Measurements from ENCODE around the gene LCAT. TPM values are rescaled to one million over a fixed set of nuclear protein-coding genes. Genes with fewer than 3 reads are reported as not detected.

Gene LCAT
- total RNA-seq, 1 experiment from 2014 or later, result 14.0 TPM

GRCh38 chr16:67934306-67935100 lies 9.4 kb downstream of the LCAT start:
- H3K27me3 ChIP-seq (ENCODE audit: control insufficient read depth, insufficient read depth, low read length), result no peaks in the 10 kb centered on the region
- H3K4me1 ChIP-seq (ENCODE audit: control insufficient read depth, insufficient read depth, low read length), result 0 out of 2 replicates have a peak, but pooled peaks cover 4% of the 10 kb centered on the region
- BruUV-seq (replicated peaks), result TSS peak; percentile 72
- in situ Hi-C loops (cut with HindIII; ENCODE audit: low pct_unique_long_range_greater_than_20kb, low sequenced_read_pairs) (no loop called here), intact Hi-C loops (cut with micrococcal nuclease; ENCODE audit: unreplicated experiment) (no loop called here)
- H3K9me3 ChIP-seq (ENCODE audit: control insufficient read depth, insufficient read depth, low read depth, low read length), result no peaks in the 10 kb centered on the region
- CTCF ChIA-PET, result interaction anchor here (0.5 to 0.6 kb wide), 2 partner anchors 51 to 383 kb away, joined by 4 to 5 read pairs; no protein-coding TSS in a partner anchor
- POLR2A ChIA-PET, result no interaction called here
- DNase-seq (ENCODE audit: low read depth, low spot score) (no peak), ATAC-seq (no peak)
- H3K27ac ChIP-seq (ENCODE audit: low read length), result peak overlapping the region; percentile 93
- TF ChIP-seq REST (IDR thresholded peaks at IDR 0.05; ENCODE audit: insufficient read depth in 1 of 2, low read depth in 2 of 2, low read length in 1 of 2) (no peak), TCF7L2 (IDR thresholded peaks at IDR 0.05; ENCODE audit: low read depth, low read length) (no peak), SIN3A (IDR thresholded peaks at IDR 0.05; ENCODE audit: borderline replicate concordance, insufficient read depth, low read depth, low read length) (no peak), POLR2AphosphoS5 (IDR thresholded peaks at IDR 0.05; ENCODE audit: low read depth, low read length) (no peak)
- TF ChIP-seq, protein P1, sequence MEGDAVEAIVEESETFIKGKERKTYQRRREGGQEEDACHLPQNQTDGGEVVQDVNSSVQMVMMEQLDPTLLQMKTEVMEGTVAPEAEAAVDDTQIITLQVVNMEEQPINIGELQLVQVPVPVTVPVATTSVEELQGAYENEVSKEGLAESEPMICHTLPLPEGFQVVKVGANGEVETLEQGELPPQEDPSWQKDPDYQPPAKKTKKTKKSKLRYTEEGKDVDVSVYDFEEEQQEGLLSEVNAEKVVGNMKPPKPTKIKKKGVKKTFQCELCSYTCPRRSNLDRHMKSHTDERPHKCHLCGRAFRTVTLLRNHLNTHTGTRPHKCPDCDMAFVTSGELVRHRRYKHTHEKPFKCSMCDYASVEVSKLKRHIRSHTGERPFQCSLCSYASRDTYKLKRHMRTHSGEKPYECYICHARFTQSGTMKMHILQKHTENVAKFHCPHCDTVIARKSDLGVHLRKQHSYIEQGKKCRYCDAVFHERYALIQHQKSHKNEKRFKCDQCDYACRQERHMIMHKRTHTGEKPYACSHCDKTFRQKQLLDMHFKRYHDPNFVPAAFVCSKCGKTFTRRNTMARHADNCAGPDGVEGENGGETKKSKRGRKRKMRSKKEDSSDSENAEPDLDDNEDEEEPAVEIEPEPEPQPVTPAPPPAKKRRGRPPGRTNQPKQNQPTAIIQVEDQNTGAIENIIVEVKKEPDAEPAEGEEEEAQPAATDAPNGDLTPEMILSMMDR (IDR thresholded peaks at IDR 0.05), result no peak
- H3K4me3 ChIP-seq (ENCODE audit: low read depth in 2 of 2, low read length in 2 of 2), result peak overlapping the region; percentile 80 to 92
- peaks cover 2% of the 10 kb centered on the region; the same call in 1 of the 2 replicates for H3K36me3 ChIP-seq (ENCODE audit: control insufficient read depth, insufficient read depth, low read length)

DNA sequence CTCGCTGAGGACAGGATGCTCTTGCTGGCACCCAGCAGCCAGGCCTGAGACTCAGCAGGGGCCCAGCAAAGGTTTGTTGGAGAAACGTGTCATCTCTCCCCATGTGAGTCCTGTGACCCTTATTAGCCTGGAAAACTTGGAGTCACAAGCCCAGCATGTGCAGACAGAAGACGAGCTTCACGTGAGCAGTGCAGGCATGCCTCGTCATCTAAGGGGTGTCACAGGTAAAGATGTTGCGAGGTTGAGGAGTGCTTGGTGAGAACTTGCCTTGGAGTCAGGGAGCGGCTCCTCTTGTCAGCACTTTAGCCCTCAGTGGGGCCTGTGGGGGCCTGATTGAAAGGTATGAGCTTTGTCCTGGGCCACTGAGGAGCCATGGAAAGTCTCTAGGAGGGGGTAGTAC lies 10.1 kb downstream of the LCAT start:
- Histone ChIP-seq H3K36me3 (ENCODE audit: control insufficient read depth, insufficient read depth, low read length) (peaks cover 2% of the 10 kb centered on the region; the same call in 1 of the 2 replicates), H3K27ac (ENCODE audit: low read length) (no peak overlapping the region), H3K4me1 (ENCODE audit: control insufficient read depth, insufficient read depth, low read length) (0 out of 2 replicates have a peak, but pooled peaks cover 4% of the 10 kb centered on the region), H3K9me3 (ENCODE audit: control insufficient read depth, insufficient read depth, low read depth, low read length) (no peaks in the 10 kb centered on the region), H3K4me3 (ENCODE audit: low read depth in 2 of 2, low read length in 2 of 2) (no peak overlapping the region), H3K27me3 (ENCODE audit: control insufficient read depth, insufficient read depth, low read length) (no peaks in the 10 kb centered on the region)
- CTCF ChIA-PET, result interaction anchor here (0.6 kb wide), 1 partner anchor 50 kb away, joined by 5 read pairs; no protein-coding TSS in a partner anchor
- no TSS peak for BruUV-seq (replicated peaks)
- intact Hi-C loops (cut with micrococcal nuclease; ENCODE audit: unreplicated experiment) (no loop called here), in situ Hi-C loops (cut with HindIII; ENCODE audit: low pct_unique_long_range_greater_than_20kb, low sequenced_read_pairs) (no loop called here)
- TF ChIP-seq REST (IDR thresholded peaks at IDR 0.05; ENCODE audit: insufficient read depth in 1 of 2, low read depth in 2 of 2, low read length in 1 of 2) (no peak), POLR2AphosphoS5 (IDR thresholded peaks at IDR 0.05; ENCODE audit: low read depth, low read length) (no peak), SIN3A (IDR thresholded peaks at IDR 0.05; ENCODE audit: borderline replicate concordance, insufficient read depth, low read depth, low read length) (no peak), TCF7L2 (IDR thresholded peaks at IDR 0.05; ENCODE audit: low read depth, low read length) (no peak)
- TF ChIP-seq, protein P1 (IDR thresholded peaks at IDR 0.05), result no peak
- POLR2A ChIA-PET, result interaction anchor here (0.5 kb wide), 1 partner anchor 117 kb away, joined by 4 read pairs; no protein-coding TSS in a partner anchor
- DNase-seq (ENCODE audit: low read depth, low spot score) (no peak), ATAC-seq (no peak)
